A673 (cell line): ENCODE measurements around the gene RTP3.

ENCODE experiments used
- CTCF ChIP-seq: fragments of 300-800, 200-600 bp; sonication (generic); conservative IDR thresholded peaks from 2 replicates; pipeline ENCODE4 v1.5.1; 2017; ENCODE audit warnings: low read depth, mild to moderate bottlenecking, antibody characterized with exemption, low read length, moderate library complexity, mixed read lengths
- EZH2 ChIP-seq: fragments of 200-600 bp; sonication (generic); IDR thresholded peaks from 2 replicates; pipeline ENCODE4 v1.6.1; 2017; ENCODE audit warnings: borderline replicate concordance, low read depth, mild to moderate bottlenecking, mixed read lengths, antibody characterized with exemption, low read length; ENCODE audit not compliant: poor library complexity, severe bottlenecking

- TF ChIP-seq CTCF (no peak), EZH2 (no peak)
Measured at GRCh38 chr3:46466273-46466672, 31.5 kb upstream of the RTP3 start.
